HG02763 (cell line): ENCODE results near the gene FBXL5.
"Not testable (repeated sequence)": the region's sequence is repeated elsewhere in the genome, so short reads cannot be mapped to it uniquely, and the experiment has no call there.

Source experiments
- ATAC-seq: cut with Tn5 transposase; IDR thresholded peaks from one replicate; pipeline ENCODE4 v1.9.1; 2021; ENCODE audit warnings: mild to moderate bottlenecking, moderate library complexity; ENCODE audit not compliant: unreplicated experiment

The FBXL5 gene

GRCh38 chr4:15652191-15652590 is 3.0 kb downstream of the FBXL5 start:
- ATAC-seq, result no peak

GRCh38 chr4:15651676-15652075 is 3.5 kb downstream of the FBXL5 start:
- no peak for ATAC-seq

GRCh38 chr4:15649914-15650545 is 5.1 kb downstream of the FBXL5 start:
- ATAC-seq, result no peak

- ATAC-seq, result no peak
These were observed 6.6 kb downstream of the FBXL5 start for GRCh38 chr4:15648600-15648999.

- ATAC-seq, result no peak
These were observed 16.7 kb downstream of the FBXL5 start for GRCh38 chr4:15638418-15638817.

GRCh38 chr4:15636818-15637217 is 18.3 kb downstream of the FBXL5 start:
- ATAC-seq, result no peak

- ATAC-seq, result not testable (repeated sequence)
These were observed 37.8 kb downstream of the FBXL5 start for GRCh38 chr4:15617407-15617806.

GRCh38 chr4:15614891-15615290 is 40.3 kb downstream of the FBXL5 start:
- not testable (repeated sequence) for ATAC-seq

- no peak for ATAC-seq
These were observed 43.0 kb downstream of the FBXL5 start for GRCh38 chr4:15612136-15612535.

- no peak for ATAC-seq
These were observed 44.3 kb downstream of the FBXL5 start for GRCh38 chr4:15610855-15611254.

- ATAC-seq, result no peak
These were observed 49.6 kb downstream of the FBXL5 start for GRCh38 chr4:15605537-15605936.

- ATAC-seq, result no peak
These were observed 53.3 kb downstream of the FBXL5 start for GRCh38 chr4:15601862-15602261.

- ATAC-seq, result no peak
These were observed 55.0 kb downstream of the FBXL5 start for GRCh38 chr4:15600176-15600575.

GRCh38 chr4:15598644-15599043 is 56.5 kb downstream of the FBXL5 start:
- no peak for ATAC-seq

GRCh38 chr4:15592799-15593198 is 62.4 kb downstream of the FBXL5 start:
- no peak for ATAC-seq

- no peak for ATAC-seq
These were observed 67.5 kb downstream of the FBXL5 start for GRCh38 chr4:15587649-15588048.

- ATAC-seq, result no peak
These were observed 69.1 kb downstream of the FBXL5 start for GRCh38 chr4:15586066-15586465.

- ATAC-seq, result no peak
These were observed 69.8 kb downstream of the FBXL5 start for GRCh38 chr4:15585331-15585730.

GRCh38 chr4:15584785-15585184 is 70.4 kb downstream of the FBXL5 start:
- ATAC-seq, result no peak

- ATAC-seq, result no peak
These were observed 77.6 kb downstream of the FBXL5 start for GRCh38 chr4:15577508-15577907.

GRCh38 chr4:15575966-15576365 is 79.2 kb downstream of the FBXL5 start:
- ATAC-seq, result no peak

- no peak for ATAC-seq
These were observed 85.4 kb downstream of the FBXL5 start for GRCh38 chr4:15569746-15570145.

- no peak for ATAC-seq
These were observed 86.3 kb downstream of the FBXL5 start for GRCh38 chr4:15568821-15569220.
